Measurements from ENCODE around the gene DLGAP4. TPM values are rescaled to one million over a fixed set of nuclear protein-coding genes. Genes with fewer than 3 reads are reported as not detected.

The DLGAP4 gene
- total and polyA plus RNA-seq, 4 donors = 33.2 to 150 (median 97.7) TPM

DNA sequence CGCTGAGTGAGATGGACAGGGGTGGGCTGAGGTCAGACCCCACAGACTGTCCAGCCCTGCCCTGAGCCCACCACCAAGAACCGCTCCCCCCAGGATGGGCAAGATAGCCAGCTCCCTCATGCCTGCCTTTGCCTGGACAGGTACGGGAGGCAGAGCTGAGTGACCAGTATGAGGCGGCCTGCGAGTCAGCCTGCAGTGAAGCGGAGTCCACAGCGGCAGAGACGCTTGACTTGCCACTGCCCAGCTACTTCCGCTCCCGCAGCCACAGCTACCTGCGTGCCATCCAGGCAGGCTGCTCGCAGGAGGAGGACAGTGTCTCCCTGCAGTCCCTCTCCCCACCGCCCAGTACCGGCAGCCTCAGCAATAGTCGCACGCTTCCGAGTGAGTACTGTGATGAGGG lies 140.4 kb downstream of the DLGAP4 start:
- ATAC-seq (ENCODE audit: low FRiP score) (no peak), DNase-seq (no peak)
- no peaks in the 10 kb centered on the region for H3K36me3 ChIP-seq (ENCODE audit: control insufficient read depth in 1 of 2, insufficient read depth in 2 of 2, low read length in 1 of 2)
- no peaks in the 10 kb centered on the region for H3K27me3 ChIP-seq (ENCODE audit: control insufficient read depth in 1 of 2, insufficient read depth in 2 of 2, low read length in 1 of 2)
- intact Hi-C loops (cut with DNase I) = no loop called here
- H3K4me1 ChIP-seq (ENCODE audit: control insufficient read depth in 1 of 2, insufficient read depth in 2 of 2, low read length in 2 of 2) = no peaks in the 10 kb centered on the region
- no peak overlapping the region for H3K27ac ChIP-seq (ENCODE audit: low read depth in 1 of 2, low read length in 2 of 2)
- no peaks in the 10 kb centered on the region for H3K9me3 ChIP-seq (ENCODE audit: control insufficient read depth, low read length)
- H3K4me3 ChIP-seq (ENCODE audit: low read length in 2 of 2) = no peak overlapping the region
- 93 to 94% methylated on average over 17 of the region's 17 CpGs for WGBS, 2 donors

GRCh38 chr20:36447101-36447500 lies 141.0 kb downstream of the DLGAP4 start:
- no peak overlapping the region for H3K4me3 ChIP-seq (ENCODE audit: low read length in 2 of 2)
- H3K36me3 ChIP-seq (ENCODE audit: control insufficient read depth in 1 of 2, insufficient read depth in 2 of 2, low read length in 1 of 2) = no peaks in the 10 kb centered on the region
- intact Hi-C loops (cut with DNase I) = no loop called here
- no peaks in the 10 kb centered on the region for H3K4me1 ChIP-seq (ENCODE audit: control insufficient read depth in 1 of 2, insufficient read depth in 2 of 2, low read length in 2 of 2)
- no peaks in the 10 kb centered on the region for H3K27me3 ChIP-seq (ENCODE audit: control insufficient read depth in 1 of 2, insufficient read depth in 2 of 2, low read length in 1 of 2)
- ATAC-seq (ENCODE audit: low FRiP score) (no peak), DNase-seq (no peak)
- H3K9me3 ChIP-seq (ENCODE audit: control insufficient read depth, low read length) = no peaks in the 10 kb centered on the region
- H3K27ac ChIP-seq (ENCODE audit: low read depth in 1 of 2, low read length in 2 of 2) = no peak overlapping the region

- no peaks in the 10 kb centered on the region for H3K36me3 ChIP-seq (ENCODE audit: control insufficient read depth in 1 of 2, insufficient read depth in 2 of 2, low read length in 1 of 2)
- DNase-seq (no peak), ATAC-seq (ENCODE audit: low FRiP score) (no peak)
- H3K27ac ChIP-seq (ENCODE audit: low read depth in 1 of 2, low read length in 2 of 2) = no peak overlapping the region
- H3K9me3 ChIP-seq (ENCODE audit: control insufficient read depth, low read length) = no peaks in the 10 kb centered on the region
- H3K4me3 ChIP-seq (ENCODE audit: low read length in 2 of 2) = no peak overlapping the region
- intact Hi-C loops (cut with DNase I) = loop anchor here in 1 of 2 donors (5.0 kb wide), 1 partner anchor 508 kb away; no protein-coding TSS in a partner anchor
- H3K27me3 ChIP-seq (ENCODE audit: control insufficient read depth in 1 of 2, insufficient read depth in 2 of 2, low read length in 1 of 2) = no peaks in the 10 kb centered on the region
- H3K4me1 ChIP-seq (ENCODE audit: control insufficient read depth in 1 of 2, insufficient read depth in 2 of 2, low read length in 2 of 2) = no peaks in the 10 kb centered on the region
These were observed 143.5 kb downstream of the DLGAP4 start for GRCh38 chr20:36449663-36450062.

DNA sequence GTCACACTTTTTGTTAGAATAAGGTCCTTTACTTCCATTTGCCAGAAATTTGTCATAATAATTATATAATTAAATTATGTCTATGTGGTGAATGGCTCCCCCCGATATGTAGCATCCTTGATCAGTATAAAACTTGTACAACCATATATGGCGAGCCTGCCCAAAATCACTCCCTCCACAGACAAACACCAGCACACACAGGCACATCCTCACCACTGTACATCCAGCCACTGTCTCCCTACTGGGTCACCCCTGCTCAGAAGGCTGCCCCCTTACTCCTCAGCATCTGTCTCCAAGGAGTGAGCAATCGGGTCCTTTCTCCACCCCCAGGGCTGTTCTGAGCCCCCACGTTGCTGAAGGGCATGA lies 148.2 kb downstream of the DLGAP4 start:
- Histone ChIP-seq H3K4me3 (ENCODE audit: low read length in 2 of 2) (no peak overlapping the region), H3K9me3 (ENCODE audit: control insufficient read depth, low read length) (no peaks in the 10 kb centered on the region), H3K27ac (ENCODE audit: low read depth in 1 of 2, low read length in 2 of 2) (no peak overlapping the region), H3K27me3 (ENCODE audit: control insufficient read depth in 1 of 2, insufficient read depth in 2 of 2, low read length in 1 of 2) (no peaks in the 10 kb centered on the region), H3K4me1 (ENCODE audit: control insufficient read depth in 1 of 2, insufficient read depth in 2 of 2, low read length in 2 of 2) (no peaks in the 10 kb centered on the region), H3K36me3 (ENCODE audit: control insufficient read depth in 1 of 2, insufficient read depth in 2 of 2, low read length in 1 of 2) (no peaks in the 10 kb centered on the region)
- 30 to 34% methylated on average over 4 of the region's 4 CpGs for WGBS, 2 donors
- ATAC-seq (ENCODE audit: low FRiP score) = peak; percentile 34
- intact Hi-C loops (cut with DNase I) = loop anchor here in 1 of 2 donors (5.0 kb wide), 1 partner anchor 503 kb away; no protein-coding TSS in a partner anchor
- no peak for DNase-seq

- no peak overlapping the region for H3K4me3 ChIP-seq (ENCODE audit: low read length in 2 of 2)
- H3K27ac ChIP-seq (ENCODE audit: low read depth in 1 of 2, low read length in 2 of 2) = peak overlapping the region in 1 of 2 donors; percentile 3
- no peaks in the 10 kb centered on the region for H3K4me1 ChIP-seq (ENCODE audit: control insufficient read depth in 1 of 2, insufficient read depth in 2 of 2, low read length in 2 of 2)
- peak in 1 of 2 donors; percentile 80 for DNase-seq
- peak; percentile 51 for ATAC-seq (ENCODE audit: low FRiP score)
- no peaks in the 10 kb centered on the region for H3K27me3 ChIP-seq (ENCODE audit: control insufficient read depth in 1 of 2, insufficient read depth in 2 of 2, low read length in 1 of 2)
- H3K36me3 ChIP-seq (ENCODE audit: control insufficient read depth in 1 of 2, insufficient read depth in 2 of 2, low read length in 1 of 2) = no peaks in the 10 kb centered on the region
- H3K9me3 ChIP-seq (ENCODE audit: control insufficient read depth, low read length) = no peaks in the 10 kb centered on the region
- 3 to 4% methylated on average over 9 of the region's 9 CpGs for WGBS, 2 donors
- intact Hi-C loops (cut with DNase I) = loop anchor here in 1 of 2 donors (5.0 kb wide), 1 partner anchor 502 kb away; no protein-coding TSS in a partner anchor
These were observed 148.7 kb downstream of the DLGAP4 start for GRCh38 chr20:36454698-36455427.

DNA sequence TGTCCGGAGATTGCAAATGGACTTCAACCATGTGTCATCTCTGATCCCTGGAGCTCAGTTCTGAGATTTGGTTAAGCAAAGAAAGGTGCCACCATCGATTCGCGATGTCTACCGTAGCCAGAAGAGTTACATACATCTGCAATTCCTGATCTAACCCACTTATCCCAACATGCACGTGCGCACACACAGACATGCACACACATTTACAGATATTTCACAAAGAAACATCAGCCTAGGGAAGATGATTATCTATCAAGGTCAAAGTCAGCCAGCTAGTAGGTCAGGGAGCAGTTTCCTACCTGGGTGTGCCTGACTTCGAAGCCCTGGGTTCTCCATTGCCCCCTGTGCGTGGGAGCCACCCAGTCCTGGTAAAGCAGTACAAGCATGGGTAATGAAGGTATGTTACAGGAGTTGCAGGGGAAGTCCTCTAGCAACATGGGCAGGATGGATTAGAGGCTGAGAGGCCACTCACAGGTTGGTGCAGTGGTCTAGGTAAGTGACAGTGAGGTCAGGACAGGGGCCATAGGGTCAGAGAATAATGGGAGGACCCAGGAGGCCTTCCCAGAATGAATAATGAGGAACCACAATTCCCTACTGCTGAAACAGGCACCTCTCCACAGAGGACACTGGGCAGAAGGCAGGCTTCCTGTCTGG lies 150.0 kb downstream of the DLGAP4 start:
- Histone ChIP-seq H3K4me3 (ENCODE audit: low read length in 2 of 2) (no peak overlapping the region), H3K36me3 (ENCODE audit: control insufficient read depth in 1 of 2, insufficient read depth in 2 of 2, low read length in 1 of 2) (no peaks in the 10 kb centered on the region), H3K27ac (ENCODE audit: low read depth in 1 of 2, low read length in 2 of 2) (no peak overlapping the region), H3K27me3 (ENCODE audit: control insufficient read depth in 1 of 2, insufficient read depth in 2 of 2, low read length in 1 of 2) (no peaks in the 10 kb centered on the region), H3K4me1 (ENCODE audit: control insufficient read depth in 1 of 2, insufficient read depth in 2 of 2, low read length in 2 of 2) (no peaks in the 10 kb centered on the region), H3K9me3 (ENCODE audit: control insufficient read depth, low read length) (no peaks in the 10 kb centered on the region)
- ATAC-seq (ENCODE audit: low FRiP score) (no peak), DNase-seq (no peak)
- 85 to 91% methylated on average over 9 of the region's 9 CpGs for WGBS, 2 donors
- intact Hi-C loops (cut with DNase I) = no loop called here

DNA sequence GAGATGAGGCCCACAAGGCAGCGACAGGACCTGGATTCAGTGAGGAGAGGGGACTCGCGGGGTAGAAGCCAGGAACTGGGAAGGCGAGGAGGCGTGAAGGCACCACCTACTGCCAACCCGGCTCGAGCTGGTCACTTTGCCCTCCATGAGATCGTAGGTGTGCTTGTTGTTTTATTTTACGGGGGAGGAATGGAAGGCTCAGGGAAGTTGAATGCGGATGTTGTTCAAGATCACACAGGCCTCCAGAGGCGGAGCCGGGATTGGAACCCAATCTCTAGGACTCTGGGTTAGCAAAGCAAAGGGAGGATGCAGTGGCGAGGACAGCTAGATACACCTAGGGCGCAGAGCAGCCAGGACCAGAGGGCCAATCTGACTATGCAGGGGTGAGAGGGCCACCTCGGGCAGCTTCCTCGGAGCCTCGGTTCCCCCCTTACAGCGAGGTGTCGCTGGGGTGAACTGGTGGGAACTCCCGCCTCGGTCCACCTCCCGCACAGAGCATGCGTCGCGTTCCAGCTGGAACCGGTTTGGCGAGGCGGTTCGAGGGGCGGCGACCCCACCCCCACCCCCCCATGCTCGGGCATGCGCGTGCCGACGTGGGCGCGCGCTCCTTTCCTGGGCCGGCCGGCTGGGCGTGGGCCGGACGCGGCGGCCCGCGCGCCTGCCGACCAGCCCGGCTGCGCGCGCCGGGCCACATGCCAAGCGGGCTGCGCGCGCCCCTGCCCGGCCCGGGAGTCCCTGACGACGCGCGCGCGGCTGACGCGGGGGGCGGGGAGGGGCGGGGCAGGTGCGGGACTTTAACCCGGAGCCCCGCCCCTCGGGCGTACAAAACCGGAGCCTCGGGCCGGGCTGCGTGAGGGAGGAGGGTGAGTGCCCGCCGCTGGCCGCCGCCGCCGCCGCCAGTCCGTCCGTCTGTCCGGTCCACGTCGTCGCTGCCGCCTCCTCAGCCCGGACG lies 154.8 kb downstream of the DLGAP4 start:
- Histone ChIP-seq H3K4me3 (ENCODE audit: low read length in 2 of 2) (peak overlapping the region; percentile 84 to 97), H3K4me1 (ENCODE audit: control insufficient read depth in 1 of 2, insufficient read depth in 2 of 2, low read length in 2 of 2) (peaks cover 0 to 5% of the 10 kb centered on the region in 2 donors), H3K27ac (ENCODE audit: low read depth in 1 of 2, low read length in 2 of 2) (peak overlapping the region; percentile 90 to 93), H3K27me3 (ENCODE audit: control insufficient read depth in 1 of 2, insufficient read depth in 2 of 2, low read length in 1 of 2) (no peaks in the 10 kb centered on the region), H3K36me3 (ENCODE audit: control insufficient read depth in 1 of 2, insufficient read depth in 2 of 2, low read length in 1 of 2) (no peaks in the 10 kb centered on the region), H3K9me3 (ENCODE audit: control insufficient read depth, low read length) (no peaks in the 10 kb centered on the region)
- DNase-seq (peak; percentile 95 to 98), ATAC-seq (ENCODE audit: low FRiP score) (peak; percentile 86)
- WGBS, 2 donors = 4 to 5% methylated on average over 71 to 95 of the region's 96 CpGs
- intact Hi-C loops (cut with DNase I) = loop anchor here in 1 of 2 donors (5.0 to 10.0 kb wide), 2 partner anchors 36 to 404 kb away; a partner anchor contains a TSS

- DNase-seq = peak; percentile 84 to 90
- intact Hi-C loops (cut with DNase I) = loop anchor here (2.0 to 10.0 kb wide), 4 partner anchors 35 to 403 kb away; partner anchors contain the start of gene MYL9 (in 1 of the 2)
These were observed 155.7 kb downstream of the DLGAP4 start for GRCh38 chr20:36461600-36462439.

More at GRCh38 chr20:36461600-36462439, 155.7 kb downstream of the DLGAP4 start:
- Histone ChIP-seq H3K27ac (ENCODE audit: low read depth in 1 of 2, low read length in 2 of 2) (peak overlapping the region; percentile 54 to 93), H3K36me3 (ENCODE audit: control insufficient read depth in 1 of 2, insufficient read depth in 2 of 2, low read length in 1 of 2) (no peaks in the 10 kb centered on the region), H3K4me3 (ENCODE audit: low read length in 2 of 2) (peak overlapping the region; percentile 84 to 97), H3K9me3 (ENCODE audit: control insufficient read depth, low read length) (no peaks in the 10 kb centered on the region), H3K27me3 (ENCODE audit: control insufficient read depth in 1 of 2, insufficient read depth in 2 of 2, low read length in 1 of 2) (no peaks in the 10 kb centered on the region), H3K4me1 (ENCODE audit: control insufficient read depth in 1 of 2, insufficient read depth in 2 of 2, low read length in 2 of 2) (peaks cover 0 to 5% of the 10 kb centered on the region in 2 donors)
- ATAC-seq (ENCODE audit: low FRiP score) = peak; percentile 51
- WGBS, 2 donors = 0 to 1% methylated on average over 31 to 58 of the region's 58 CpGs

Measured in aorta (tissue), 5 donors.